Activated CD4-positive, alpha-beta memory T cell treated with anti-CD3 and anti-CD28 coated beads for 36 hours (primary cell): ENCODE data around the gene SPART. TPM values are rescaled to one million over a fixed set of nuclear protein-coding genes. Genes with fewer than 3 reads are reported as not detected.

Experiments used
- CTCF ChIA-PET: fragments of 350-600 bp; sonication (Branson Sonifier 250); formaldehyde crosslinking; loops from one replicate; lab custom pipeline; 2021; ENCODE audit warnings: antibody characterized with exemption, inconsistent platforms; lab: Charles Lee
- POLR2A ChIA-PET: fragments of 350-600 bp; sonication (Branson Sonifier 250); formaldehyde crosslinking; loops from one replicate; lab custom pipeline; 2021; ENCODE audit warnings: antibody characterized with exemption; lab: Charles Lee
- DNase-seq: peaks from one replicate; pipeline ENCODE4 v3.0.0-alpha.2; 2020
- H3K27ac Mint-ChIP-seq: one replicate; pipeline ENCODE4 v1.8.0; 2021; ENCODE audit warnings: mixed read lengths
- H3K27me3 Mint-ChIP-seq: one replicate; pipeline ENCODE4 v1.8.0; 2021; ENCODE audit warnings: mixed read lengths
- H3K36me3 Mint-ChIP-seq: one replicate; pipeline ENCODE4 v1.8.0; 2021; ENCODE audit warnings: mixed read lengths
- H3K4me1 Mint-ChIP-seq: one replicate; pipeline ENCODE4 v1.8.0; 2021; ENCODE audit warnings: low read depth, mixed read lengths
- H3K4me3 Mint-ChIP-seq: one replicate; pipeline ENCODE4 v1.8.0; 2021; ENCODE audit warnings: mild to moderate bottlenecking, mixed read lengths
- H3K9me3 Mint-ChIP-seq: one replicate; pipeline ENCODE4 v1.8.0; 2021; ENCODE audit warnings: mixed read lengths
- intact Hi-C: fragments of 100-400 bp; cut with micrococcal nuclease; formaldehyde crosslinking; loops from one replicate; pipeline ENCODE4 v1.15.1; 2023
- total RNA-seq, 2 experiments: library from RNA; stranded (reverse); gene quantifications; one replicate each; pipeline ENCODE4 v1.2.3, GENCODE V29; 2021

SPART gene
- total RNA-seq, 2 experiments from 2014 or later: 22.4 to 22.5 TPM

DNA sequence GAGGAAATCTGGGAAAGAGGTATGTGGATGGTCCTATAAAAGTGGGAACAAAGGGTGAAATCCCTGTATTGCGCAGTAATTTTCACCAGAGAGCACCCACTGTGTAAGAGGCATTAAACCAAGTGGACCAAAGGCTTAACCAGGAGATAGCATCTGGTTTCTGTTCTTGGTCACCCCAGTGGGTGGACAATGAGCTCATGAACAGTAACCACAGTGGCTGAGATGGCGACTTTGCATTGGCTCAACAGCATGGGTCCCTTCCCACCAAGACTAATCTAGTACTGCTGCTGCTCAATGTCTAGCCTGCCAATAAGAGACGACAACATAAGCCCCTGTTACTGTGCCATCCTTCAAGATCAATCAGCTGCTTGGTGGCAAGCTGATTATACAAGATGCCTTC, 85.2 kb downstream of the SPART start:
- ChIA-PET CTCF (interaction anchor here (1.0 kb wide), 1 partner anchor 22 kb away, joined by 5 read pairs; no protein-coding TSS in a partner anchor), POLR2A (no interaction called here)
- intact Hi-C loops: no loop called here
- Mint-ChIP-seq H3K9me3 (no peaks in the 10 kb centered on the region), H3K27ac (no peak overlapping the region), H3K4me1 (no peaks in the 10 kb centered on the region), H3K4me3 (no peak overlapping the region), H3K36me3 (no peaks in the 10 kb centered on the region), H3K27me3 (peaks cover 4% of the 10 kb centered on the region)
- no peak for DNase-seq

DNA sequence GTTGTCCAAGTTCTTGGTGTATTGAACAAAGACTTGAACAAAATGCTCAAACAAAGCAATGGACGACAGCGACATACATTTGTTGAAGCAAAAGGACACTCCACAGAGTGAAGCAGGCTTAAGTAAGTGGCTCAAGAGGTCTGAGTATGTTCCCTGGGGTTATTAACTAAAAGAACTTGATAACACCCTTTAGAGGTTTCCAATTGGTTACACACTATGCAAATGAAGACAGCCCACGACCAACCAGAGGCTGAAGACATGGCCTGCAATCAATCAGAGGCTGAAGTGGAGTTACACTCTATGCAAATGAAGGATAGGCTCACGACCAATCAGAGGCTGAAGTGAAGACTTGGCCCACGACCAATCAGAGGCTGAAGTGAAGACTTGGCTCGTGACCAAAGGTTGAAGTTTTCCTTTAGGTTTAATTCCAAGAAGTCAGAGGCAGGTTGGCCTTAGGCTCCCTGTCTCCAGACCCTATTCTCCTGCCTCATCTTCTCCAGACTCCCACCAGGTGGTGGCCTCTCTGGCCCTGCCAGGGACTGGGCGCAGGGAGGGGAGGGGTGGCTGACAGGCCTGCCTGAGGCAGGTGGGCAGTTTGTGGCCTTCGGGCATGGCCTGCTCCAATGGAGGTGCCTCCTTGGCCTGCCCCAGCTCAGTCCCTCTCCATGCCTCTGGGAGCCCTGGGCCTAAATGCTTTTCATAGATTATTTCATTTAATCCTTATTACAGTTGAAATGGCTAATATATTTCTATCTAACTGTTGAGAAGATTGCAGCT, 86.6 kb downstream of the SPART start:
- H3K4me1 Mint-ChIP-seq: no peaks in the 10 kb centered on the region
- no peak for DNase-seq
- no peaks in the 10 kb centered on the region for H3K9me3 Mint-ChIP-seq
- POLR2A ChIA-PET: no interaction called here
- peaks cover 3% of the 10 kb centered on the region for H3K27me3 Mint-ChIP-seq
- intact Hi-C loops: no loop called here
- no peaks in the 10 kb centered on the region for H3K36me3 Mint-ChIP-seq
- H3K4me3 Mint-ChIP-seq: no peak overlapping the region
- H3K27ac Mint-ChIP-seq: no peak overlapping the region
- CTCF ChIA-PET: interaction anchor here (0.5 to 1.0 kb wide), 2 partner anchors 21 to 23 kb away, joined by 3 to 5 read pairs; no protein-coding TSS in a partner anchor

DNA sequence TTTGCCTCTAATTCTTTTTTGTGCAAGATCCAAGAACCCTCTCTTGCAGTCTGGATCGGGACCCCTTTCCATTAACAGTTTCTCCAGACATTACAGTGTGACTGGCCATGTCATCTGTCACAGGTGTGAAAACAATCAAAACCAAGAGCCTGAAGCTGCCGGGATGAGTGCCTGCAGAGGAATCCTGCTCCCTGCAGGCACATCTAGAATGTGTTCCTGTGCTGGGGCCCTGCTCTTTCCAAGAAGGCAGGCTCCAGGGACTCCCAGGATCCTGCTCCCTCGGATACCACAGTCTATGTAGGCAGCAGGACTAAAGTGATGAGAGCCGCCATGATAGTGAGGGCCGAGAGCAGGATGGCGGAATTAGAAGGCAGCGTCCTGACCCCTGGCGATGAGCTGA, 87.4 kb downstream of the SPART start:
- Mint-ChIP-seq H3K36me3 (no peaks in the 10 kb centered on the region), H3K9me3 (no peaks in the 10 kb centered on the region), H3K27ac (no peak overlapping the region), H3K27me3 (peaks cover 3% of the 10 kb centered on the region), H3K4me1 (no peaks in the 10 kb centered on the region), H3K4me3 (no peak overlapping the region)
- CTCF ChIA-PET: no interaction called here
- intact Hi-C loops: no loop called here
- DNase-seq: no peak
- POLR2A ChIA-PET: no interaction called here

Other genes starting within 250 kb of the SPART start
- not detected for gene DCLK1, start 215.0 kb downstream of the SPART start, total RNA-seq
- not detected for gene SOHLH2, start 131.8 kb downstream of the SPART start, total RNA-seq
- 1 to 10 TPM in 1 of 2 experiments, under 1 TPM in 1; 0.69 to 1.1 TPM for gene CCDC169, start 48.6 kb downstream of the SPART start, total RNA-seq
- gene CCNA1, start 86.1 kb upstream of the SPART start, total RNA-seq: under 1 TPM; 0.62 to 0.87 TPM